ENCODE results near the gene RIC3. TPM values are rescaled to one million over a fixed set of nuclear protein-coding genes. Genes with fewer than 3 reads are reported as not detected.

The RIC3 gene
- total and polyA plus RNA-seq, 2 of the 8 experiments (the other 6 are each of a cell fraction or from before 2014, with no cell fraction given): 6.4 to 15.5 TPM

GRCh38 chr11:8097062-8097461, 71.8 kb downstream of the RIC3 start (continued):
- TF ChIP-seq FOSL1 (IDR thresholded peaks at IDR 0.05; ENCODE audit: insufficient read depth, low read depth, low read length) (no peak), KDM4A (IDR thresholded peaks at IDR 0.05; ENCODE audit: low read depth, low read length, severe bottlenecking) (no peak)
